IPS-18c (cell line): ENCODE measurements around the gene NEK7.
"Not testable (repeated sequence)": the region's sequence is repeated elsewhere in the genome, so short reads cannot be mapped to it uniquely, and the experiment has no call there.

Experiments
- H3K4me3 ChIP-seq: 2 replicates; pipeline ENCODE4 v1.7.0; 2013; ENCODE audit warnings: low read depth, mild to moderate bottlenecking, low read length, moderate library complexity; ENCODE audit not compliant: insufficient read depth
- H3K9me3 ChIP-seq: one replicate; pipeline ENCODE4 v1.6.1; 2013; ENCODE audit warnings: mild to moderate bottlenecking, low read length, moderate library complexity; ENCODE audit not compliant: control insufficient read depth, insufficient read depth

The NEK7 gene

GRCh38 chr1:198184516-198184915, 27.7 kb downstream of the NEK7 start:
- H3K9me3 ChIP-seq, result peaks cover 2% of the 10 kb centered on the region
- H3K4me3 ChIP-seq, result no peak overlapping the region

- Histone ChIP-seq H3K9me3 (peaks cover 2% of the 10 kb centered on the region), H3K4me3 (no peak overlapping the region)
Measured at GRCh38 chr1:198185146-198185545, 28.3 kb downstream of the NEK7 start.

- Histone ChIP-seq H3K4me3 (no peak overlapping the region), H3K9me3 (peaks cover 2% of the 10 kb centered on the region)
Measured at GRCh38 chr1:198185759-198186158, 29.0 kb downstream of the NEK7 start.

- H3K4me3 ChIP-seq, result no peak overlapping the region
- peaks cover 2% of the 10 kb centered on the region for H3K9me3 ChIP-seq
Measured at GRCh38 chr1:198186916-198187580, 30.2 kb downstream of the NEK7 start.

- Histone ChIP-seq H3K4me3 (no peak overlapping the region), H3K9me3 (peaks cover 2% of the 10 kb centered on the region)
Measured at GRCh38 chr1:198187973-198188588, 31.3 kb downstream of the NEK7 start.

GRCh38 chr1:198191117-198191516, 34.3 kb downstream of the NEK7 start:
- H3K4me3 ChIP-seq, result no peak overlapping the region
- peaks cover 2% of the 10 kb centered on the region for H3K9me3 ChIP-seq

GRCh38 chr1:198193871-198194270, 37.1 kb downstream of the NEK7 start:
- H3K4me3 ChIP-seq, H3K9me3 ChIP-seq: not testable (repeated sequence)

GRCh38 chr1:198196630-198197029, 39.8 kb downstream of the NEK7 start:
- H3K9me3 ChIP-seq, result no peaks in the 10 kb centered on the region
- no peak overlapping the region for H3K4me3 ChIP-seq

GRCh38 chr1:198197285-198197684, 40.5 kb downstream of the NEK7 start:
- Histone ChIP-seq H3K4me3 (no peak overlapping the region), H3K9me3 (no peaks in the 10 kb centered on the region)

- Histone ChIP-seq H3K9me3 (no peaks in the 10 kb centered on the region), H3K4me3 (no peak overlapping the region)
Measured at GRCh38 chr1:198199105-198199504, 42.3 kb downstream of the NEK7 start.

- Histone ChIP-seq H3K4me3 (no peak overlapping the region), H3K9me3 (no peaks in the 10 kb centered on the region)
Measured at GRCh38 chr1:198201956-198202784, 45.4 kb downstream of the NEK7 start.

- Histone ChIP-seq H3K9me3 (no peaks in the 10 kb centered on the region), H3K4me3 (no peak overlapping the region)
Measured at GRCh38 chr1:198203434-198203833, 46.6 kb downstream of the NEK7 start.

- Histone ChIP-seq H3K4me3 (no peak overlapping the region), H3K9me3 (no peaks in the 10 kb centered on the region)
Measured at GRCh38 chr1:198205016-198205684, 48.4 kb downstream of the NEK7 start.

- Histone ChIP-seq H3K4me3 (no peak overlapping the region), H3K9me3 (no peaks in the 10 kb centered on the region)
Measured at GRCh38 chr1:198206292-198206691, 49.5 kb downstream of the NEK7 start.

- no peaks in the 10 kb centered on the region for H3K9me3 ChIP-seq
- H3K4me3 ChIP-seq, result no peak overlapping the region
Measured at GRCh38 chr1:198211696-198212095, 54.9 kb downstream of the NEK7 start.

GRCh38 chr1:198212126-198212525, 55.3 kb downstream of the NEK7 start:
- H3K9me3 ChIP-seq, result no peaks in the 10 kb centered on the region
- no peak overlapping the region for H3K4me3 ChIP-seq

GRCh38 chr1:198212675-198213074, 55.9 kb downstream of the NEK7 start:
- no peaks in the 10 kb centered on the region for H3K9me3 ChIP-seq
- no peak overlapping the region for H3K4me3 ChIP-seq

GRCh38 chr1:198214924-198215323, 58.1 kb downstream of the NEK7 start:
- H3K9me3 ChIP-seq, result no peaks in the 10 kb centered on the region

More at GRCh38 chr1:198214924-198215323, 58.1 kb downstream of the NEK7 start:
- no peak overlapping the region for H3K4me3 ChIP-seq
